Measurements from ENCODE around the gene MVP. TPM values are rescaled to one million over a fixed set of nuclear protein-coding genes. Genes with fewer than 3 reads are reported as not detected.
"Not testable (repeated sequence)": the region's sequence is repeated elsewhere in the genome, so short reads cannot be mapped to it uniquely, and the experiment has no call there.

The MVP gene
- 100 to 1,000 TPM; 175 to 190 TPM for total RNA-seq

DNA sequence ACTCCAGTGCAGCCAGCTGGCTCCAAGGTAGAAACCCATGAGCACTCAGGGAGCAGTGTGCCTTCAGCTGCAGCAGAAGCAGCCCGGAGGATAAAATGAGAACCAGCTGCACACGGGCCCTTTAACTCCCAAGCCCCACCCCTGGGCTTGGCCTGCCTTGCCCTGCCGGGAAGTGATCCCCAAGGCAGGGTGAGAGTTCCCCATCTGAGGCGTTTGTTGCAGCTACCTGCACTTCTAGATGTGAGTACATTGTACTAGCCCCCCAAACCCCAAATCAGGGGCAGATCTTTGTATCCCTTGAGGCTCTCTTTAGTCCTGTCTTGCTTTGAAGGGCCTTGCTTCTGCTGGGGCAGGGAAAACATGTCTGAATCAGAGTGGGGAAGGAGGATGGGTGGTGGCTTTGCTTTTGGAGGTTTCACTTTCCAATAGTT lies at the start of gene MVP:
Gene MVP, plus strand, starts transcription at position 192 of the 431 bp plus-strand sequence. CDS start 10,088 bp downstream, outside the sequence.
- TF ChIP-seq, protein P1, sequence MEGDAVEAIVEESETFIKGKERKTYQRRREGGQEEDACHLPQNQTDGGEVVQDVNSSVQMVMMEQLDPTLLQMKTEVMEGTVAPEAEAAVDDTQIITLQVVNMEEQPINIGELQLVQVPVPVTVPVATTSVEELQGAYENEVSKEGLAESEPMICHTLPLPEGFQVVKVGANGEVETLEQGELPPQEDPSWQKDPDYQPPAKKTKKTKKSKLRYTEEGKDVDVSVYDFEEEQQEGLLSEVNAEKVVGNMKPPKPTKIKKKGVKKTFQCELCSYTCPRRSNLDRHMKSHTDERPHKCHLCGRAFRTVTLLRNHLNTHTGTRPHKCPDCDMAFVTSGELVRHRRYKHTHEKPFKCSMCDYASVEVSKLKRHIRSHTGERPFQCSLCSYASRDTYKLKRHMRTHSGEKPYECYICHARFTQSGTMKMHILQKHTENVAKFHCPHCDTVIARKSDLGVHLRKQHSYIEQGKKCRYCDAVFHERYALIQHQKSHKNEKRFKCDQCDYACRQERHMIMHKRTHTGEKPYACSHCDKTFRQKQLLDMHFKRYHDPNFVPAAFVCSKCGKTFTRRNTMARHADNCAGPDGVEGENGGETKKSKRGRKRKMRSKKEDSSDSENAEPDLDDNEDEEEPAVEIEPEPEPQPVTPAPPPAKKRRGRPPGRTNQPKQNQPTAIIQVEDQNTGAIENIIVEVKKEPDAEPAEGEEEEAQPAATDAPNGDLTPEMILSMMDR (IDR thresholded peaks at IDR 0.05) = no peak
- Histone ChIP-seq H3K27ac (peak within 1 kb of the TSS; percentile 88 to 95), H3K4me1 (ENCODE audit: control insufficient read depth in 1 of 2, low read depth in 2 of 2) (peaks cover 46 to 74% of the 10 kb centered on the region in 2 donors), H3K4me3 (peak within 1 kb of the TSS; percentile 97), H3K27me3 (replicated peaks; ENCODE audit: insufficient read depth) (no peaks in the 10 kb centered on the region), H3K36me3 (no peaks in the 10 kb centered on the region), H3K9me3 (no peaks in the 10 kb centered on the region)
- DNase-seq (ENCODE audit: low spot score) (no peak), ATAC-seq (ENCODE audit: insufficient number of reproducible peaks, low FRiP score, low read depth) (no peak)

DNA sequence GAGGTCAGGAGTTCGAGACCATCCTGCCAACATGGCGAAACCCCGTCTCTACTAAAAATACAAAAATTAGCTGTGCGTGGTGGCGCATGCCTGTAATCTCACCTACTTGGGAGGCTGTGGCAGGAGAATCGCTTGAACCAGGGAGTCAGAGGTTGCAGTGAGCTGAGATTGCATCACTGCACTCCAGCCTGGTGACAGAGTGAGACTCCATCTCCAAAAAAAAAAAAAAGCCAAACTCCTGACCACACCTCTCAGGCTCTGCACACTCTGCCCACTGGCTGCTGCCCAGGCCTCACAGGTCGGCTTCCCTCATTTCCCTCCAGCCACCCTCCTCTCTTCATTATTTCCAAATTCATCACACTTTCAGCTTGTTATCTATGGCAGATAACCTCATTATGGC lies 47.9 kb upstream of the MVP start:
- not testable (repeated sequence) for H3K27ac ChIP-seq; H3K27me3 ChIP-seq (replicated peaks; ENCODE audit: insufficient read depth); H3K4me1 ChIP-seq (ENCODE audit: control insufficient read depth in 1 of 2, low read depth in 2 of 2); DNase-seq (ENCODE audit: low spot score); H3K36me3 ChIP-seq; ATAC-seq (ENCODE audit: insufficient number of reproducible peaks, low FRiP score, low read depth); H3K9me3 ChIP-seq; H3K4me3 ChIP-seq

- Histone ChIP-seq H3K4me3 (no peak overlapping the region), H3K27ac (no peak overlapping the region), H3K9me3 (no peaks in the 10 kb centered on the region), H3K4me1 (ENCODE audit: control insufficient read depth in 1 of 2, low read depth in 2 of 2) (no peaks in the 10 kb centered on the region), H3K36me3 (no peaks in the 10 kb centered on the region), H3K27me3 (replicated peaks; ENCODE audit: insufficient read depth) (no peaks in the 10 kb centered on the region)
- DNase-seq (ENCODE audit: low spot score) (no peak), ATAC-seq (ENCODE audit: insufficient number of reproducible peaks, low FRiP score, low read depth) (no peak)
- TF ChIP-seq, protein P1 (IDR thresholded peaks at IDR 0.05) = no peak
Observed at GRCh38 chr16:29774730-29775129, 45.5 kb upstream of the MVP start.

DNA sequence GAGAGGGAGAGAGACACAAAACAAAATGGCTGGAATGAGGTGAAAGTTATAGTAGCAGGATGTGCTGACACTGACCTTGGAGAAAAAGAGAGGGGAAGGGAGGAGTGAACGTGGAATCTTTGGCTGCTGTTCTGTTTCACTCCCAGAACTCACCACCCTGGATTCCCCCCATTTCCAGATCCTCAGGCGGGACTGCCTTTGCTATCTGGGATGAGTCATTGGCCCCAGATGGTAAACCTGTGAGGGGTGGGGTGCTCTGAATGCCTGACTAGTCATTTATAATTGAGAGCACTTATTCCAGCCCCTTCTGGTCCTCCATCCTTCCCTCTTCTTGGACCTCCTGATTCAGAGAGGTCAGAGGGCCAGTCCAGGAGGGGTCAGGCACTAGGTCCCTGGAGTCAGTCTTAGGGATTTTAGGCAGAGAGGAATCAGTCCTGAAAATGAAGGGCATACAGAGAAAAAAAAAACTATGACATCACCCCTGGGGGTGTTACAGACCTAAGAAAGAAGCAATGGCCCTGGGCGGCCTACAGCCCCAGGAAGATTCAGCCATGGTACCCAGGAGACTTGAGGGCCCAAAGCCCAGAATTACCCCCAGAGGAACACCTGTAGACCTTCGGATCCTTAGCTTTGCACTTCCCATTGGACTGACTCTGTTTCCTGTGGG lies 44.4 kb upstream of the MVP start:
- Histone ChIP-seq H3K36me3 (no peaks in the 10 kb centered on the region), H3K27ac (no peak overlapping the region), H3K9me3 (no peaks in the 10 kb centered on the region), H3K4me1 (ENCODE audit: control insufficient read depth in 1 of 2, low read depth in 2 of 2) (no peaks in the 10 kb centered on the region), H3K27me3 (replicated peaks; ENCODE audit: insufficient read depth) (no peaks in the 10 kb centered on the region), H3K4me3 (no peak overlapping the region)
- TF ChIP-seq, protein P1 (IDR thresholded peaks at IDR 0.05) = no peak
- DNase-seq (ENCODE audit: low spot score) = no peak
- ATAC-seq (ENCODE audit: insufficient number of reproducible peaks, low FRiP score, low read depth) = no peak

DNA sequence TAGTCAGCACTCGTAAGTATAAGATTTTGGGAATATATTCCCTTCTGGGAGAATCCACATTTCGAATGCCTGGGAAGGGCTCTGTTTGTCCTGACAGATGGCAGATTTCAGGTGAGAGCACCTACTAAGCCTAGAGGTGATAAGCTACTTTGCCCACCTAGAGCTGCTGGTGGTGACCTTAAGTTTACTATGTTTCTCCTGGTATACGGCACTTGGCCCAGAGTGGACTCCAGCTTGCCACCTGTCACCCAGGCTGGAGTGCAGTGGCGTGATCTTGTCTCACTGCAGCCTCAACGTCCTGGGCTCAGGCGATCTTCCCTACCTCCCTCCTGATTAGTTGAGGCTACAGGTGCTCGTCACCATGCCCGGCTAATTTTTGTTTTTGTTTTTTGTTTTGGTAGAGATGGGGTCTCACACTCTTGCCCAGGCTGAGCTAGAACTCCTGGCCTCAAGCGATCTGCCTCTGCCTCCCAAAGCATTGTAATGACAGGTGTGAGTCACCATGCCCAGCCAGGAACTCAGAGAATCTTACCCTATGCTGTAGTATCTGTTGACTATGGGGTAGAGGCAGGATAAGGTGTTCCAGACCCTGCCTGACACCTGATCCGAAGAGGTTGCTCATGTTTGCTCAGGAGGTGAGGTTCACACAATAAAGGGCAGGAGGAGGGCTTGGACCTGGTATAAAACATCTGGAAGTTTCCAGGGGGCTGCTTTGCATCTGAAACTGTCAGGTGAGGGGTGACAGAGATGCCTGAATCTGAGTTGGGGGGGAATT lies 42.5 kb upstream of the MVP start, which contains the start of gene ZG16:
Gene ZG16, plus strand, starts transcription at position 681 of the 775 bp plus-strand sequence. CDS start 1,011 bp downstream, outside the sequence.
- no peak within 1 kb of the TSS for H3K27ac ChIP-seq
- TF ChIP-seq, protein P1 (IDR thresholded peaks at IDR 0.05) = no peak
- no peak for ATAC-seq (ENCODE audit: insufficient number of reproducible peaks, low FRiP score, low read depth)

More for the DNA sequence above, 42.5 kb upstream of the MVP start, which contains the start of gene ZG16:
- Histone ChIP-seq H3K27me3 (replicated peaks; ENCODE audit: insufficient read depth) (no peaks in the 10 kb centered on the region), H3K9me3 (no peaks in the 10 kb centered on the region), H3K4me3 (no peak within 1 kb of the TSS), H3K36me3 (no peaks in the 10 kb centered on the region), H3K4me1 (ENCODE audit: control insufficient read depth in 1 of 2, low read depth in 2 of 2) (no peaks in the 10 kb centered on the region)
- no peak for DNase-seq (ENCODE audit: low spot score)
